ENCODE results near the gene C3orf22. TPM values are rescaled to one million over a fixed set of nuclear protein-coding genes. Genes with fewer than 3 reads are reported as not detected.

Gene C3orf22
- total RNA-seq, 4 donors from 2014 or later: not detected

- Histone ChIP-seq H3K27ac (no peak overlapping the region), H3K27me3 (no peaks in the 10 kb centered on the region), H3K4me1 (no peaks in the 10 kb centered on the region), H3K36me3 (no peaks in the 10 kb centered on the region), H3K9me3 (no peaks in the 10 kb centered on the region), H3K4me3 (no peak overlapping the region)
- TF ChIP-seq POLR2A (IDR thresholded peaks at IDR 0.05) (no peak), CTCF (IDR thresholded peaks at IDR 0.05) (no peak)
- intact Hi-C loops (cut with DNase I; ENCODE audit: low total_unique reads): no loop called here
- no peak for DNase-seq
These were observed 14.9 kb upstream of the C3orf22 start for GRCh38 chr3:126573492-126574117.

- Histone ChIP-seq H3K9me3 (no peaks in the 10 kb centered on the region), H3K36me3 (no peaks in the 10 kb centered on the region), H3K27ac (no peak overlapping the region), H3K4me3 (no peak overlapping the region), H3K27me3 (no peaks in the 10 kb centered on the region), H3K4me1 (no peaks in the 10 kb centered on the region)
- no peak for DNase-seq
- TF ChIP-seq POLR2A (IDR thresholded peaks at IDR 0.05) (no peak), CTCF (IDR thresholded peaks at IDR 0.05) (no peak)
- intact Hi-C loops (cut with DNase I; ENCODE audit: low total_unique reads): no loop called here
These were observed 12.3 kb upstream of the C3orf22 start for GRCh38 chr3:126571078-126571477.

GRCh38 chr3:126570103-126570541 lies 11.4 kb upstream of the C3orf22 start:
- no peaks in the 10 kb centered on the region for H3K9me3 ChIP-seq
- intact Hi-C loops (cut with DNase I; ENCODE audit: low total_unique reads): no loop called here
- no peak overlapping the region for H3K4me3 ChIP-seq
- no peaks in the 10 kb centered on the region for H3K4me1 ChIP-seq
- no peak overlapping the region for H3K27ac ChIP-seq
- H3K27me3 ChIP-seq: no peaks in the 10 kb centered on the region
- DNase-seq: no peak
- TF ChIP-seq CTCF (IDR thresholded peaks at IDR 0.05) (no peak), POLR2A (IDR thresholded peaks at IDR 0.05) (no peak)
- no peaks in the 10 kb centered on the region for H3K36me3 ChIP-seq

- intact Hi-C loops (cut with DNase I; ENCODE audit: low total_unique reads): no loop called here
- DNase-seq: no peak
- Histone ChIP-seq H3K9me3 (no peaks in the 10 kb centered on the region), H3K4me1 (no peaks in the 10 kb centered on the region), H3K27me3 (no peaks in the 10 kb centered on the region), H3K36me3 (no peaks in the 10 kb centered on the region), H3K27ac (no peak overlapping the region), H3K4me3 (no peak overlapping the region)
- no peak for TF ChIP-seq POLR2A (IDR thresholded peaks at IDR 0.05)
- no peak for TF ChIP-seq CTCF (IDR thresholded peaks at IDR 0.05)
These were observed 10.8 kb upstream of the C3orf22 start for GRCh38 chr3:126569390-126569975.

GRCh38 chr3:126568776-126569342 lies 10.1 kb upstream of the C3orf22 start:
- no peak overlapping the region for H3K27ac ChIP-seq
- H3K9me3 ChIP-seq: no peaks in the 10 kb centered on the region
- intact Hi-C loops (cut with DNase I; ENCODE audit: low total_unique reads): no loop called here
- H3K36me3 ChIP-seq: no peaks in the 10 kb centered on the region
- no peaks in the 10 kb centered on the region for H3K4me1 ChIP-seq
- DNase-seq: no peak
- TF ChIP-seq POLR2A (IDR thresholded peaks at IDR 0.05) (no peak), CTCF (IDR thresholded peaks at IDR 0.05) (no peak)
- H3K27me3 ChIP-seq: no peaks in the 10 kb centered on the region
- no peak overlapping the region for H3K4me3 ChIP-seq

Data from uterus (tissue), 4 donors.